ENCODE results near the gene CNTNAP5.

CNTNAP5 gene

DNA sequence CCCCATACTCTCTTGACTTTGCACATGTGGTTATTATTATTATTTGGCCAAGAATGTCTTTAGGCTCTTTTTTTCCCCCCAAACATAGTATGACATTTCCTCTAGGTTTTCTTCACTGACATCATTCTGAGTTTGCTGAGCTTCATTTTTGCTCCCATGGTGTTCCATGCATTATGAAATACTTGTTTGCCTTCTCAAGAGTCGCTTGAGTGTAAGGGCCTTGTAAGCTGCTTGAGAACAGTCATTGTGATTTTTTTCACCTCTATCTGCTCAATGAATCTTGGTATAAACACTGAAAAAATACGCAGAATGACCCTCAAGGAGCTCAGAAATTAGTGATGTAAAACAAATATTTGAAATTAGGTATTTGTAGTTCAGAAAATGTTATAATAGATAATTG, 688.9 kb downstream of the CNTNAP5 start:
- DNase-seq = no peak

GRCh38 chr2:124725187-124725586, 700.1 kb downstream of the CNTNAP5 start:
- no peak for DNase-seq

- no peak for DNase-seq
Observed at GRCh38 chr2:124740636-124741035, 715.5 kb downstream of the CNTNAP5 start.

GRCh38 chr2:124753842-124754241, 728.8 kb downstream of the CNTNAP5 start:
- no peak for DNase-seq

DNA sequence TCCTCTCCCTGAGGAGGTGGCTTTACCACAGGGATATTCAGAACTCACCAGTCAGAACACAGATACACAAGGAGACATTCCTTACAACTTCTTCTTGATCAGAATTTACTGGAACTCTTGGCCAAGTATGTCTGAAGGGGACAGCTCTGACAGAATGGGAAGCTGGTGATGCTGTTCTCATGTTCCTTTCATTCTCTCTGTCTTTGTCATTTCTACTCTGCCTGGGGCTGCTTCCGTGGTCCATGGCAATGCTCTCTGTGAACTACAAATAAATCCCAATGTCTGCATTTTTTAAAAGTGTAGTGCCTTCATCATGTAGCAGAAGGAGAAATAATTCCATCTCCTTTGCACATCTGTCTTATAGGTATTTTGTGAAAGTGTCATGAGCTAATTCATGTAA, 730.3 kb downstream of the CNTNAP5 start:
- DNase-seq = no peak

- DNase-seq = no peak
Observed at GRCh38 chr2:124756048-124756447, 731.0 kb downstream of the CNTNAP5 start.

DNA sequence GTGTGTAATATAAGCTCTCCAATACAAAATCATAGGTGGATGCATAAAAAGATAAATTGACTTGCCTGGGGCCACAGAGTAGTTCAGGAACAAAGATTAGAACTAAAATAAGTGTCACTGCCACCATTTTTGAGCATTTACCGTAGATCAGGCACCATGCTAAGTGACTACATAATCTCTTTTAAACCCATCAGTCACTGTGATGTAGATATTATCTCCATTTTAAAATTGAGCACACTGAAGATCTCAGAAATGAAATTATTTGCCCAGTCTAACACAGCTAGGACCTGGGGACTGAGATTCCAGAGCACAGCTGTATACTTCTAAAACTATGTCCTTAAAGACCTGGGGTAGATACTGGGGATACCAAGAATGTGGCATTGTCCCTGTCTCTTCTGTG, 737.3 kb downstream of the CNTNAP5 start:
- no peak for DNase-seq

DNA sequence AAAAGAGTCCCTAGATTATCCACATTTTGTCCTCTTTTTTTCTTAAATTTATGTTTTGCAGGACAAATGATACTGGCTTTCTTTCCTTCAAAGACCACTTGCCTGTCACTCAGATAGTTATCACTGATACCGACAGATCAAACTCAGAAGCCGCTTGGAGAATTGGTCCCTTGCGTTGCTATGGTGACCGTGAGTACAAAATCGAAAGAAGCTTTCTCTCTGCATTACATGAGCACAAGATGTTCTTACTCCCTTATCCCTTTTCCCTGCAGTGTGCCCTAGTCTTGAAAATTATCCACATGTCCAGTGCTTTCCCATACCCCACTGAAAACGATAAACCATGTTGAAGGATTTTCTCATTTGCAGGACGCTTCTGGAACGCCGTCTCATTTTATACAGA, 738.5 kb downstream of the CNTNAP5 start:
- DNase-seq = no peak

DNA sequence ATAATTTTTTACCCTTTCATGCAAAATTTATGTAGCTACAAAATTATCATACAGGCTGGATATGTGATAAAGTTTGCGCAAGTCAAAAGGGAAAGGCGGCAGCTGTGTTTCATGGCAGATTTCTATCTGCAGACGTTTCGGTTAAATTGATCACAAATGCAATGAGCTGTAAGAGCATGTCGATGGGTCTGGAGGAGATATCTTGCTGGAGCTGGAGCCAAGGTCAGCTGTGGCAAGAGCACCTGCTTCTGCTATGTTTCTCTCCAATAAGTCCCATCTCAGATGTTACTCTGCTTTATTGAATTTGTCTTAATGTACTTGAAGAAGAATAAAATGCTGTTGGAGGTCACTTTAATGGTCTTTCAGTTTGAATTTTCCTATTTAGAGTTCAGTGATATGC, 749.7 kb downstream of the CNTNAP5 start:
- no peak for DNase-seq

DNA sequence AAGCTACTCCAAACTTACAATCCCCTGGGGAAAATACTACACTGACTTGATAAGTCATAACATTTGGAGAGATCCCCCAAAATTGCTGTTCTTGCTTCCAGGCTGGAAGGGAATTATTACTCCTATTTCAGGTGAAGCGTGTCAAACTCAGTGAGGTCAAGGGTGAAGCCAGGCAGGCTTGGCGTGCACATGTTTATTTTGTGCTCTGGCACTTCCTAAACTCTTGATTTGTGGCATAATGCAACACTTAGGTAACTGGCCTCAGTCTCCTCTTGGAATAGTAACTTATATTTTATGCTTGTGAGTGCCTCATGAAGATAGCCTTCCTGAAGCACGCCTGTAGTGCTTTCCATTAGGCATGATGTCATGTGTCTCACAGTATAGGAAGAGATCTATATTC, 751.2 kb downstream of the CNTNAP5 start:
- DNase-seq = no peak

DNA sequence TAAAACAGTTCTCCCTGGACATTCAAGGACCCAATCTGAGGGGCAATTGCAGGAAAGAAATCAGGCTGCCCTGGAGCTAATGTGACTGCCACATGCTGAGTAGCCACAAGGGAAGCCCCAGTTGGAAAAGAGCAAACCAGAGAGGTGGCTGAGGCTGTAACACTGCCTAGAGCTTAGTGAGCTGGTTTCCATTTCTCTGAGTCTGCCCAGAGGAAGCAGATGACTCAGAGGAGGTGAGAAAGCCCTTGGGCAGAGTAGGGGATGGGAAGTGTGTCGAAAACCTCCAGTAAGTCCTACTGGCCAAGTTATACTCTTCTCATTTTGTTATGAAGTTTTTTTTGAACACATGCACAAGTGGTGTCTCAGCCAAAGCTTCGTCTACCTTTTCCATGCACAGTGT, 753.0 kb downstream of the CNTNAP5 start:
- no peak for DNase-seq

DNA sequence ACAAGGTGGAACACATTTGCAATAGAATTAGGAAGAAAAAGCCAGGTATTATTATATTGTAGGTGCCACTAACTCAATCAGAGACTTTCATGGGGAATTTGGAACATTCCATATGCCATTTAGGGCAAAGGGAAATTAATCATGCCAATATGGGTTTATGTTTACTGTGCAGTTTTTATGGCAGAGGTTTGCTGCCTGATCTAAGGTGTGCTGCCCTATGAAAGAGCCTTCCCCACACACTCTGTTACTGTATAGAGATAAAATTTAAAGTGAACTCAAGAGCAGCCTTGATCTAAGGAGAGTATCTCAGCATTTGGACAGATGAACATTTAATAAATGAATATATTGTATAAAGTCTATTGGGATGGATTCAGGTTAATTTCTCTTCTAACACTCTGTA, 771.6 kb downstream of the CNTNAP5 start:
- no peak for DNase-seq

GRCh38 chr2:124797049-124797448, 772.0 kb downstream of the CNTNAP5 start:
- no peak for DNase-seq

GRCh38 chr2:124798551-124798950, 773.5 kb downstream of the CNTNAP5 start:
- no peak for DNase-seq

DNA sequence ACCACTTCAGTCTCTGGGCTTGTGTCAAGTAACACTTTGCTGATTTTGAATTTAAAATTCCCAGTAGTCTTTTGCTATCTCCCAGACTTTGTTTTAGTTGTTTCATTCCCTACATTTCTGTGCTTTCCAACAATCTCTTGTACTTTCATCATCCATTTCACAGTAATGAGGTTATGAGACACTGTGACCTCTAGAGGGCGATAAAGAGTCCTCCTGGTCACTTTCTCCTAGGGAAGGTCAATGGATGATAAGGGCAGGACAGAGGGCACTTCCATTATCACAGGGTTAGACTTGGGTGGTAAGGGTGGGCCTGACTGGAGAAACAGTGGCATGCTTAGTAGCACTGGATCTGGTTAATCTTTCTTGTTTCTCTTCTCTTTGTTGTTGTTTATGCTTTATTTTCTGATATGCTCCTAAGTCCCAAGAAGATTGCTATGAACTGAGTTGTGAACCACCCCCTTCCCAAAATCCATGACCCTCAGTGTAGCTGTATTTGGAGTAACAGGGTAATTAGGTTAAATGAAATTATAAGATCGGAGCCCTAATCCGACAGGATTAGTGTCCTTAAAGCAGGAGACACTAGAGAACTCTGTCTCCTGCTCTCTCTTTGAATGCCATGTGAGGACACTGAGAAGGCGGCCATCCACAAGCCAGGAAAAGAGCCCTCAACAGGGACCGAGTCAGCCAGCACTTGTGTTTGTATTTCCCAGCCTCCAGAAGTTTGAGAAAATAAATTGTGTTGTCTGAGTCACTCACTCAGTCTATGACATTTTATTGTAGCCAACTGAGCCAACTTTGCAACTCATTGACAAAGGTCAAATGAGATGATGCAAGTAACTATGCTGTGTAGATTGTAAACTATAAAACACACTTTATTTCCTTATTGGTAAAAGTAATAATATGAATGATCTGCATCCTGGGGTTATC, 779.2 kb downstream of the CNTNAP5 start:
- DNase-seq = no peak

DNA sequence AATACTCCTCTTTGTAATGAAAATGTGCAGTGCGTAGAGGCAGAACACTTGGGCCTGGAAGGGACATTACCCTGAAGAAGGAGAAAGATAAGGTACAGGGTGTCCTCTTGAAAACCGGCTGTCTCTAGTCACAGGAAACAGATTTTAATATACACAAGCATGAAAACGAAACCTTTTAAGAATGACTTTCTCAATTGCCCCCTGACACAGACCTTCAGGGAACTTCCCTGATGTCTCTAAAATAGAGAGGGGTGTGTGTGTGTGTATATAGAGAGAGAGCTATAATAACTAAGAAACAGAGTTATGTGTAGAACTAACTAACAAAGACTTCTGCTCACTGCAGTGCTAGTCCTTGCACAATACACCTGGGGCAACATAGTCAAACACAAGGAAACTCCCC, 780.0 kb downstream of the CNTNAP5 start:
- no peak for DNase-seq

GRCh38 chr2:124810132-124810531, 785.0 kb downstream of the CNTNAP5 start:
- DNase-seq = no peak

- no peak for DNase-seq
Observed at GRCh38 chr2:124814968-124815745, 790.1 kb downstream of the CNTNAP5 start.

GRCh38 chr2:124816007-124816406, 790.9 kb downstream of the CNTNAP5 start:
- no peak for DNase-seq

DNA sequence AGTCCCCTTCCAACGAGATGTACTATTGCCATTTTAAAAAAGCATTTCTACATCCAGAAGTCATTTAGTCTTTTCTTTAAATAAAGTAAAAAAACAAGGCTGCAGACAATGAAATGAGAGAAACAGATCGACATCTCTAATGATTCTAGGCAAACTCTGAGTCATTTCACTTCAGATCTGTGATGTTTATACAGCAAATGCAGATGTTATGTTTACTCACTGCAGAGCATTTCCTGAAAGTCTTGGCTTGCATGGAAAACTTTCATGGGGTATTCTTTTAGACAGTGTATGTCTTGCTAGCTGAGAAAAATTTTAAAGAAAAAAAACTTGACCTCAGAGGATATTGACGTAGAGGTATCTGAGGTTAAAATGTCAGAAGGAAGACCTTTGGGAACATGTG, 797.4 kb downstream of the CNTNAP5 start:
- no peak for DNase-seq

GRCh38 chr2:124824441-124824840, 799.4 kb downstream of the CNTNAP5 start:
- DNase-seq = no peak

- DNase-seq = no peak
Observed at GRCh38 chr2:124832521-124832920, 807.4 kb downstream of the CNTNAP5 start.

- DNase-seq = no peak
Observed at GRCh38 chr2:124834331-124834730, 809.2 kb downstream of the CNTNAP5 start.

GRCh38 chr2:124835331-124835730, 810.2 kb downstream of the CNTNAP5 start:
- no peak for DNase-seq
